OCI-LY1 (cell line): Measurements from ENCODE around the gene PDK1.
"Not testable (repeated sequence)": the region's sequence is repeated elsewhere in the genome, so short reads cannot be mapped to it uniquely, and the experiment has no call there.

Source experiments
- CTCF ChIP-seq: fragments of 200-600 bp; sonication (generic), shearing (Covaris generic); IDR thresholded peaks from 2 replicates; pipeline ENCODE4 v1.5.1; 2017; ENCODE audit warnings: mild to moderate bottlenecking, antibody characterized with exemption, low read length, moderate library complexity, mixed read lengths
- EZH2 ChIP-seq: fragments of 200-600 bp; sonication (generic), shearing (Covaris generic); IDR thresholded peaks from 2 replicates; pipeline ENCODE4 v1.8.0; 2017; ENCODE audit warnings: borderline replicate concordance, mixed run types, mild to moderate bottlenecking, antibody characterized with exemption, low read length, moderate library complexity, mixed read lengths

GRCh38 chr2:172549802-172550201 is 6.1 kb upstream of the PDK1 start:
- TF ChIP-seq CTCF, EZH2: not testable (repeated sequence)
